Inflammatory macrophage (primary cell): ENCODE measurements around the gene LILRA5.
"Not testable (repeated sequence)": the region's sequence is repeated elsewhere in the genome, so short reads cannot be mapped to it uniquely, and the experiment has no call there.

ENCODE experiments used
- DNase-seq, 2 donors: peaks; one replicate each; pipeline ENCODE4 v3.0.0-alpha.2; 2020 to 2022
- total RNA-seq, 18 experiments: gene quantifications; one replicate each; lab custom pipeline; 2026; ENCODE audit warnings: mixed read lengths in 6 of 18, inconsistent platforms in 2 of 18; lab: John Stamatoyannopoulos, UW

The LILRA5 gene
- 28.3 to 161 (median 80.3) reads per million in 18 experiments for total RNA-seq

DNA sequence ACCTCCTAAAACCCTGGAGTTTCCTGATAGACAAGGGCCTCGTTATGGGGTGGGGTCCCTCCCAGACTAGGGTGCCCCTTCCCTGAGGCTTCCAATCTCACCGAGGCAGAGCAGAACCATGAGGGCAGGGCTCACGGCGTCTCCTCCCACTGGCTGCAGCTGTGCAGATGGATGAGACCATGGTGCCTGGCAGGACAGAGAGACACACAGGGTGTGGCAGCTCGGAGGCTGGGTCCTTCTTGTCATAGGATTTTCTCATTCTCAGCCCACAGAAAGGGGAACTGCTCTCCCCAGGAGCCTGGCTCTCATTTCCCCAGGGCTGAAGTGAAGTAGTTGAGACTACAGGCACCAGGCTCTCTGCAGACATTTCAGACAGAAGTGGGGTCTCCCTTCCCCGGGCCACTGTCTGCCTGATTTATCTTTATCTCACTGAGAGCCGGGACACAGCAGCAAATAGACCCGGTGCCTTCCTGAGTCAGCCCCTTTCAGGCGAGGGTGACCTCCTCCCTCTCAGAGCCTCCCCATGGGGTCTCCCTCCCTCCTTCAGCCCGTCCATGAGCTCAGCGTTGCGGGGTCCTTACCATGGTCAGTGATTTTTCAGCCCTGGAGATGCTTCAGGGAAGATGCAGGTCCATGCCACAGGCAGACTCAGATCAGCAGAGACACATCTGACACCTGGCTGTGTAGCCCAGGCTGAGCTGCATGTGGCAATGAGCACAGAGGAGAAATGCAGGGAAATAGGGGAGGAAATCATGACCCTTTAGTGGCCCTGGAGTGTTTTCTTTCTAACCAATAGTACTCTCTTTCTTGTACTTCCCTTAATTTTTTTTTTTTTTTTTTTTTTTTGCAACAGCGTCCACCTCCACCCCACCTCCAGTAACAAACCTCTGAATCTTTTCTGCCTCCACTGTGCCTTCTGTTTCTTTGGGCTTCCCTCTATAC lies at the start of gene LILRA5:
LILRA5 (minus strand) TSS at position 731 of the 942 bp plus-strand sequence; CDS start at position 584, 147 bp downstream.
- peak; percentile 88 to 91 for DNase-seq

DNA sequence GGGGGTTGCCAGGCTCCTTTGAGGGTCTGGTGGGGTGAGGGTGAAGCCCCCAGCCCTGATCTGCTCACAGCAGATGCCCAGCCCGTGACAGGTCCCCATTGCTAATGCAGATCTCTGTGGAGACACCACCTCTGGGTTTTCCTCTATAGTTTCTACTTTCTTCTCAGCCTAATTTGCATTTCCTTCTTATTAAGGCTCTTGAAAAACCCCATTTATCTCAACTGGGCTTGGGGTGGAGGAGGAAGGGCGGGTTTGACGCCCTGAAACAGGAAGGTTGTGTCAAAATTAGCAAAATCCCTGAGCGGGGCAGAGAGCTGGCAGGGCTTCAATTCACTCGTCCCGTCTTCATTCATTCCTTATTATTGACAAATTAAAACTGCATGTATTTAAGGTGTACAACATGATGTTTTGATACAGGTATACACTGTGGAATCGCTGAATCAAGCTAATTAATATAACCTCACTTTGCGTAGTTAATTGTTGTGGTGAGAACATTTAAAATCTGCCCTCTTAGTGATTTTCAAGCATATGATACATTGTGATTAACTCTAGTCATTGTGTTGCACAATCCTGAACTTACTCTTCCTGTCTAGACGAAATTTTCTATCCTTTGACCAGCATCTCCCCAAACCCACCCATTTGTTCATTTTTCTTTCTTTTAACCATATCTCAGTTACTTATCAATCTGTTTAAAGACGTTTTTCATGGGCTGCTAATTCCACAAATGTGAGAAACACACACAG lies 48.9 kb upstream of the LILRA5 start:
- DNase-seq = peak in 1 of 2 donors; percentile 55

DNA sequence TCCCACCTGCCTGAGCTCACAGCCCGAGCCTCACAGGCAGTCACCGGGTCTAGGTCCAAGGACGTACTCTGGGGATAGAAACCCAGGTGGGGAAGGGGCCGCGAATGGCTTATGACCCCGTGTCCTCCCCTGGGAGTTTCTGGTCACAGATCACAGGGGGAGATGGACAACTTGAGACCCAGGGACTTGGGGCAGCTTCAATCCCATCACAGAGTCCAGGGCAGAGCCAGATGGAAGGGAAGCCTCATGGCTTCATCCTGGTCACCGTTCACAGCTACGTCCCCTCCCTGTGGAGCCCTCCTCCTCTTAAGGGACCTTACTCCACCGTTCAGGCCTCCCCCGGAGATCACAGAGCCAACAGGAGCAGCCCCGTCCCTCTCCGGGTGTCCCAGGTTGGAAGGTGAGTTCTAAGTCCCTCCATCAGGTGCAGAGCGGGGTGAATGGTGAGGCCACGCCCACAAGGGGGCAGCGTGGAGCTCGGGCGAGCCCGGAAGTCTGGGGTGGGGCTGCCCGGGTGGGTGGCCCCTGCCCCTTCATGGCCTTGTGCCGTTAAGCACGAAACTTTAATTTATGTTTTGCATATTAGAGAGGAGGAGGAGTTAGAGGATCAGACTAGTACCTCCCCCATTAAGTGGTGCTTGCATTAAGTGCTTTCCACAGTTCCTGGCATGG lies 46.3 kb upstream of the LILRA5 start:
- not testable (repeated sequence) for DNase-seq

DNA sequence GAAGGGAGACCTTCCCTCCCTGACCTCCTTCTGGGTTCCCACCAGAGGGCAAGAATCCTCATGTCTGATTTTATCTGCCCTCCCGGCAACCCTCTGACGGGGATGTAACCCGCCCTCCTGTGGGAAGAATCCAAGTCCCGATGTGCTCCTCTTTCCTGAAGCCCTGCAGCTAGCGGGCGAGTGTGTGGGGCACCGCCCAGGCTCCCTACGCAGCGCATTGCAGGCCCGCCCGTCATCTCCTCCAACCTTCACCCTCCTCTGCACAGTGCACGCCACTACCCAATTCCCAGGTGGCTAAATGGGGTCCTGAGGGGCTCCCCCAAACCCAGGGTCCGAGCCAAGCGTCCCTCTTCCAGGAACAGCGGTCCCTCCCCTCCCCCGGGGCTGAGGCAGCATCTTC lies 44.4 kb upstream of the LILRA5 start:
- DNase-seq = no peak

DNA sequence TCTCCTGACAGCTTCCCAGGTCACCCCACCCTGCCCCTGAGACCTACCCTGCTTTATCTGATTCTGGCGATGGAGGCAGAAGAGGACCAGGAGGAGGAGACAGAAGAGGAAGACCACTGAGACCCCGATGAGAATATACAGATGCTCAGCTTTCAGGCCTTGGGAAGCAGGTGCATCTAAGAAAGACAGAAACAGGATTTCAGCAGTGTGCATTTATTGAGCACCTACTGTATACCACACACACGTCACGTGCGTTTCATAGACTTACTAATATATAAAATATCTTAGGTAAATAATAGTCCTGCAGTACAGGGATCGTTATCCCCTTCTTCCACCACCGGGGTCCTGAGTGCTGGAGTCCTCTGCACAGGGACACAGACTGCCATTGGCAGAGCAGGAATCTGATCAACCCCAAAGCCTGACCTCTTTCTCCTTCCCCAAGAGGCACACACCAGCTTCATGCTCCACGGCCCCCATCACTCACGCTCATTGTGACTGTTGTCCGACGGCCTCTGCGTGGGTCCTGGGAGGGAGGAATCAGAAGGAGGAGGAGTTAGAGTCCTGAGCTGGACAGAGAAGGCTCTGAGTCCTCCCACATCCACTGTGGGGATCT lies 43.6 kb upstream of the LILRA5 start:
- peak in 1 of 2 donors; percentile 4 for DNase-seq

DNA sequence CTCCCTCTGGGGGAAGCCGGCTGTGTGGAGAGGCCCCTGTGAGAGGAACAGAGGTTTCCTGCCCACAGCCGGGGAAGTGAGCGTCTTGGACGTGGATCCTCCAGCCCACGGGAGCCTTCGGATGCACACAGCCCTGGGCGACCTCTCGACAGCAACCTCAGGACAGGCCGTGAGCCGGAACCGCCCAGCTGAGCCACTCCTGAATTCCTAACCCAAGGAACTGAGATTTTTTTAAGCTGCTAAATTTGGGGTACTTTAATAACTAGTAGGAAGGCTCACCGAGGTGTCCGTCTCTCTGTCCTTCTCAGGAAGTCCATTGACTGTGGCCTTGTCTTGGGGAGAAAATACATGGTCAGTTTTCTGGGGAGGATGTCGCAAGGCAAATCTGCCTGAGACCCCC lies 42.7 kb upstream of the LILRA5 start:
- no peak for DNase-seq

DNA sequence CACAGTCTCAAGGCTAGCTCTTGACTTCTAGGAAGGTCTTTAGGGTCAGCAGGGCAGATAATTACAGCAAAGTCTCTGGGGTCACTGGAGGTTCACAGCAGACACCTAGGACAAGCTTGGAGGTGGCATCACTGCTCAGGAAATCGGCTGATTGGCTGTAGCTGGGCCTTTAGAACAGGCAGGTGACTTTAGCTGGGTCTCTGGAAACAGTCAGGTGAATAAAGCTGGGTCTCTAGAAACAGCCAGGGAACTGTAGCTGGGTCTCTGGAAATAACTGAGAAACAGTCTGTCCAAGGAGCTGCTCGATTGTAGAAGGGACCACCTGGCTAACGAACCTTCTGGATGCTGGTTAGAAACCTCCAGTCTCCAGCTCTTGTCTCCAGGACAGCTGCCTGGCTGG lies 41.8 kb upstream of the LILRA5 start:
- DNase-seq = no peak

DNA sequence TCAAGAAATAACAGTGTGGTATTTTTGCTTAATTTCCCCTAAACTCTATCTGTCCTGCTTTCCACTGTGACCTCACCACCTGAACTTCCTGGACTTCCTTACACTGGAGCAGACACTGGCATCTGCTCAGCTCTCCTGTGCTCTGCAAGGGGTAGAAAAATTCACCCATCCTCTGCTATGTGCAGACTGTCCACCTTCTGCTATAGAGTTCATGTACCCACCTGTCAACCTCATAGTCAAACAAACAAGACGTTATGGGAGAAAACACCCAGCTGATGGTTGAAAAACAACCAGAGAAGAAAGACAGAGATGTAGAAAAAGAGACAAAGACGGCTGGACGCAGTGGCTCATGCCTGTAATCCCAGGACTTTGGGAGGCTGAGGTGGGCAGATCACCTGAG lies 39.6 kb upstream of the LILRA5 start:
- peak in 1 of 2 donors; percentile 30 for DNase-seq

DNA sequence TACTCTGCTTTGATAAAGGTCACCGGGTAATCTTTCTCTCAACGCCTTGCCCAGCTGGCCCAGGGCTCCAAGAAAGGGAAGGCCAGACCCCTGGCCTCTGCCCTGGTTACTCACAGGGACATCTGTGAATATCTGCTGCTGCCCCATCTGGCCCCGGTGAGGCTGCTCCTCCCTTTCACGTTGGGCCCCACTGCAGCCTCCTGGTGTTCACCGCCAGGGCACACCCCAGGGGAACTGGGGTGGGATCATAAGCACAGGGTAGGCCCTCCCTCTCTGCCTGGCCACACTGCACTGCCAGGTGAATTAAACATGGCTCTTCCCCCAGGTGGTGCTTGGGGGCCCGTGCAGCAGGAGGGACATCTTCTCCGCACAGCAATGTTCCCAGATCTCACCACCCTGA lies 39.1 kb upstream of the LILRA5 start:
- DNase-seq = peak in 1 of 2 donors; percentile 15

DNA sequence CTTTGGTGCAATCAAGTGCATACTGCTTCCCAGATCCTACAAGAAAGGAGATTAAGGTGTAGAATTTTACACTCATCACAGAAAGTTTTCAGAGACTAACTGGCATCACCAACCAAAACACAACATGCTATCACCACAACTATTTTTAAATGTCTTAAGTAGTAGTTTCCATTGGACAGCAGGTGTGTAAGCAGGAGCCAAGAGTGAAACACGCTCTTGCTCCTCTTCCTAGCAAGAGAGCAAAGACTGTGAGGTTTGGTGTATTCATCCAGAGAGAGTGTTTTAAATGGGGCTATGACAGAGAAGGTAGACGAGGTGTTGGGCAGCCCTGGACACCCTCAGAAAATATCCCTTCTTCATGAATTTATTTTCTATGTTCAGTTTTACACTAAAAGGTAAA lies 38.5 kb upstream of the LILRA5 start:
- no peak for DNase-seq

DNA sequence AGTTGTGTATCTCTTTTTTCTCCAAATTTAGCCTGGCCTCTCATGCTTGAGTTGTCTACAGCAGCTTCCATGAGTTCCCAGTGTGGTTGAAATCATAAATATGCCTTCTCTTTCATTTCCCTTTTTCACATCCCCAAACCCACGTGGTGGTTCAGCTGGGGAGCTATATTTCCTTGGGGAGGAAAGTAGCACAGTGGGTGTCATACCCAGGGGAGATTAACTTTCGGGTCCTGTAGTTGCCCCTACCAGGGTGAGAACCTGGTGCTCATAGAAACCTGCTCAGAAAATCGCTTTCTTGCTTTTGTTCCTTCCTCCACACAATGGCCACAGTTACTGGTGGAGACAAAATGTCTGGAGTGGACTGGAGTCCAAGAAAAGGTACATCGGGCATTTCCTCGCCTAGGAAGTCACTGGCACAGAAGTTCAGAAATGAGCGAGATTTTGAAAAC lies 33.0 kb upstream of the LILRA5 start:
- peak; percentile 80 to 85 for DNase-seq

DNA sequence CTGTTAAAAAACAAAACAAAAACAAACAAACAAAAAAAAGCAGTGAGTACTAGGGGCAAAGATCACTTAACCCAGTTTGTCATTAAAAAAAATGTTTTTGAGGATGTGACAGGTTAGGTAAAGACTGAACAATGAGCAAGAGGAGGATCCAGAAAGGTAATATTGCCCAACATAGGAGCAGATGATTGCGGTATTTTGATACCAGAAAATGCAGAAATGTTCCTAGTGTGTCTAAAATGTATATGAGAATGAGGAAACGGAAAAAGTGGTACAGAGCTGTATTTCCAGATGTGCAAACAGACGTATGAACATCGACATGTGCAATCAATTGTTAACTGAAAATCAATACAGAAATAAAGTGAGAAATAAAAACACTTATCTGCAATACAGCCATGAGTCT lies 30.9 kb upstream of the LILRA5 start:
- peak in 1 of 2 donors; percentile 35 for DNase-seq

DNA sequence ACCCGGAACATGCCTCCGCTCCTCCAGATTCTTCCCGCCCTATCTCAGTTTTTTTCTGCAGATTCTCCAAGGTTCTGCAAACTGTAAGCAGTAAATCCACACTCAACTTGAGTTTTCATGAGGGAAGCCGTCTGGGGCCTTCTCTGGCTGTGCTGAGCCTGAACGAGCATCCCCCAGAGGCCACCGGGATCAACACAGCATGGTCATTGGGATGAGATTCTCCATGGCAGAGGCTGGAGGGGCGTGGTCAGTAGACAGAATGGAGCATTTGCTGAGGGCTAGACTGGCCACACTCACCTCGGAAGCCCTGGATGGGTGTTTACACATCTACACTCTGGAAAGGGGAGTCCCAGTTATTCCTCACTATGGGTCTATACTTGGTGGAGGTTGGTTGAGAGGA lies 28.3 kb upstream of the LILRA5 start:
- DNase-seq = no peak

DNA sequence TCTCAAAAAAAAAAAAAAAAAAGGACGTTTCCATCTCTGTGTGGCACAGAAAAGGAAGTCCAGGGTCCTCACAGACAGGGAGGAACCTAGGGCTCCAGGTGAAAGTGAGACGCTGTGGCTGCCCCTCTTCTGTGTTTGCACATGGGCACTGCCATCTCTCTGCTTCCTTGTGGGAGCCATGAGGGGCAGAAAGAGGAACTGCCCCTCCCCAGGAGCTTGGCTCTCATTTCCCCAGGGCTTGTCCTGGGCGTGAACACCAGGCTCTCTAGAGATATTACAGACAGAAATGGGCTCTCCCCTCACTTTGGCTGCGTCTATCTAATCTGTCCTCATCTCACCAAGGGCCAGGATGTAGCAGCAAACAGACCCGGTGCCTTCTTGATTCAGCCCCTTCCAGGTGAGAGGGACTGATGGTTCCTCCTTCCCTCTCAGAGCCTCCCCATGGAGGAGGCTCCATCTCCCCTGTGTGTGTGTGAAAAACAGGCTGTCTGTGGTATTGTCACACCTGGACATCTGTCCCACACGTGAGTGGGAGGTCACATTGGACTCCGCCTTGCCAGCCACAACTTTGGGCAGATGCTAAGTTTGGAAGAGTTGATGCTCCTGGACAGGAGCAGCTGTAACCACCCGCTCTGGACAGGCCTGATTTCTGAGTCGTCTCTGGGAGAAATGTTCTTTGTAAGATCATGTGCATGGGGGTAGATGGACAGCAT lies 26.8 kb upstream of the LILRA5 start:
- peak; percentile 54 to 59 for DNase-seq

DNA sequence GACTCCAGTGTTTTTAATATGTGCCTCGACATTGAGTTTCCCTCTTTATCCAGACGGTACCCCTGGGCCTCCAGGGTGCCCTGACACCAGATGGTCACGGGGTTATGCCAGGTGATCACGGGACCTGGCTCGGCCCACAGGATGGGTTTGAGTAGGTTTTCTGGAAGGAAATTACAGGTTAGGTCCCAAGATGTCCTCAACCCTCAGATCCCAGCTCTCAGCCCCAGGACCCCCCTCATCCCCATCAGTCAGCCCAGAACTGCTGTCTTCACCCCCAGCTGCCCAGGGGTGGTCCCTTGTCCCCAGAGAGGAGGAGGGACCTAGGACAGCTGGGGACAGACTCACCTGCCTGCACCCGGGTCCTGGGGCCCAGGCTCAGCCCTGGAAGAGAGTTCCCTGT lies 25.6 kb upstream of the LILRA5 start:
- no peak for DNase-seq

DNA sequence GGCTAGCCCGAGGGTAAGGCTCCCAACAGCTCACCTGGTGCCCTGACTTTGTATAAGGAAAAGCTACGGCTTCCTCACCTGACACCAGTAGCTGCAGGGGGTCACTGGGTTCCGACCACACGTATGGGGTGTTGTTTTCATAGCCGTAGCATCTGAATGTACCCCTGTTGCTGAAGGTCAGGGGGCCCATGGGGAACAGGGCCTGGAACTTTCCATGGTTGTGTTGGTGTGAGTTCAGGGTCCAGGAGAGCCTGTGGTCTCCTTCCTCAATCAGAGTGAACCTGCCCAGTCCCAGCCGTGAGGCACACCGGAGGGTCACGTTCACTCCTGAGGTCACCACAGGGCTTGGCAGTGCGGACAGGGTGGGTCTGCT lies 24.9 kb upstream of the LILRA5 start:
- no peak for DNase-seq

DNA sequence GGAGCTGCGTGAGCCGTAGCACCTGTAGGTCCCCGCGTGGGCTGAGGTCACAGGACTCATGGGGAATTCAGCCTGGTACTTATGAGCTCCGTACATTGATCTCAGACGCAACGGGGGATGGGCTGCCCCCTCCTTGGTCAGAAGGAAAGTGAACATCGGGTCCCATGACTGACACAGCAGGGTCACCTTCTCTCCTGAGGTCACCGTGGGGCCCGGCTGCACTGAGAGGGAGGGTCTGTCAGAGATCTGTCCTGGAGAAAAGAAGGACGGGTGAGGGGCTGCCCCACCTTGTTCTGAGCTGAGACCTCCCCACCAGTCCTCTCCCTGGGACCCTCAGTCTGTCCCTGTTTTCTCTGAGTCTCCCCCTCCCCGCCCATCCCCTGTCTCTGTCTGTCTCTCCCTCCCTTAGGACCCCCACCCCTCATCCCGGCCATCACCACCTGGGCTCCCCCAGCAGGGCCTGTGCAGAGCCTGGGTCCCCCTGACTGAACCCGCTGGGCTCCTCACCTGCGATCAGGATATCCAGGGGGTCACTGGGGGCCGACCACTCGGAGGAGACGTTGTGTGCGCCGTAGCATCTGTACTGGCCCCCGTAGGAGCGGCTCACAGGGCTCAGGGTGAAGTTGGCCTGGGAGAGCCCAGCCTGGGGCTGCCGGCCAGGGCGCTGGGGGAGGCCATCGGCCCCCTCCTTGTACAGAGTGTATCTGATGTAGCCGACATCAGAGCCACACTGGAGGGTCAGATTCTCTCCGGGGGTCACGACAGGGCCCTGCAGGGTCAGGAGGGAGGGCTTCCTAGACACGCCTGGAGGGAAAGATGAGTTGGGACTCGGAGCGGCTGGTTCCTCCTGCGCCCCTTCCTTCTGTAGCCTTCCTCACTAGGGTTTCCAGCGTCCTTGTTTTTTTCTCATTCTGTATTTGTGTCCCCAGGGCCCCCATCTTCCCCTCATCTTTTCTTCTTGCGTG lies 24.2 kb upstream of the LILRA5 start:
- no peak for DNase-seq

DNA sequence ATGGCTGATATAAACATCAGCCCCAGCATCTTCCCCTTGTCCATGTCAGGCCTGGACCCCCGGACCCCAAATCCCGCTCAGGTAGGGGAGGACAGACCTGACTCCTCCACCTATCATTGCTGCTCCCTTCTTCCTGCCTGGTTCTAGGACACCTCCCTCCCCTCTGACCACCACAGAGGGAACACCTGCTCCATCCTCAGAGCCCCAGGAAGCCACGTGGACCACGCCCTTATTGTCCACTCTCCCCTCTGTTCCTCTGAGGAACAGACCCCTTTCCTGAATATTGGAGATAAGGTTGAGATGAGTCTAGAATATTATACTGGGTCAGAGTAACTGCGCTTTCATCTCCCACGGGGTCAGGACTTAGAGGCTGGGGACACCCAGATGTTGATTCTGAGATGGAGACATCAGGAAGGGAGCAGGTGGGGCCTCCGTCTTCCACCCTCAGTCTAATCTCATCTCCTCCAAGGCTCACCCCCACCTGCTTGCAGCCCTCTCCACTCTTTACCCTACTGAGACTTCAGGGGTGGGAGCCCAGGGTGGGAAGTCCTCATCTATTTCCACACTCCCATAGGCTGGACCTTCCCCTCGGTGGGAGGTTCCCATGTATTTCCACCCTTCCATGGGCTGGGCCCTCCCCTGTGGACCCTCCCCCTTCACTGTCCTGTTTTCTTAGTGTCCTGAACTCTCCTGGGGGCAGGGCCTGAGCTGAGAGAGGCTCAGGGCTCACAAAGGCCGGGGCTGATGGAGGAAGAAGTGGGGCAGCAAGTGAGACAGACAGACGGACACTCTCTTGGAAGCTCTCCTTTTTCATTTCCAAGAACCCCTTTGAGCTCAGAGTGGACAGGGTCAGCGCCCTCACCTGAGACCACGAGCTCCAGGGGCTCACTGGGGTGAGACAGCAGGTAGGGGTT lies 23.3 kb upstream of the LILRA5 start:
- DNase-seq = no peak

DNA sequence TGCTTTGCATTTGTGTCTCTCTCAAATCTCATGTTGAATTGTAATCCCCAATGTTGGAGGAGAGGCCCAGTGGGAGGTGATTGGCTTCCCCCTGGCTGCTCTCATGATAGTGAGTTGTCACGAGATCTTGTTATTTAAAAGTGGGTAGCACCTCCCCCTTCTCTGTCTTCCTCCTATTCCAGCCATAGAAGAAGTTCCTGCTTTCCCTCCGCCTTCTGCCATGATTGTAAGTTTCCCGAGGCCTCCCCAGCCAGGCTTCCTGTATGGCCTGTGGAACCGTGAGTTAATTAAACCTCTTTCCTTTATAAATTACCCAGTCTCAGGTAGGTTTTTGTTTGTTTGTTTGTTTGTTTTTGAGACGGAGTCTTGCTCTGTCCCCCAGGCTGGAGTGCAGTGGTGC lies 22.2 kb upstream of the LILRA5 start:
- peak; percentile 87 to 88 for DNase-seq
